CD4-positive, alpha-beta T cell treated with Interferon alpha-2 for 1 hour (primary cell): Measurements from ENCODE around the gene RPS10.
A peak's percentile ranks its signal among the peaks of the same experiment; 100 is the strongest.
"Not testable (repeated sequence)": the region's sequence is repeated elsewhere in the genome, so short reads cannot be mapped to it uniquely, and the experiment has no call there.

Experiments
- DNase-seq, 2 donors: peaks; one replicate each; pipeline ENCODE4 v3.0.0-alpha.2; 2020 to 2022

RPS10 gene

DNA sequence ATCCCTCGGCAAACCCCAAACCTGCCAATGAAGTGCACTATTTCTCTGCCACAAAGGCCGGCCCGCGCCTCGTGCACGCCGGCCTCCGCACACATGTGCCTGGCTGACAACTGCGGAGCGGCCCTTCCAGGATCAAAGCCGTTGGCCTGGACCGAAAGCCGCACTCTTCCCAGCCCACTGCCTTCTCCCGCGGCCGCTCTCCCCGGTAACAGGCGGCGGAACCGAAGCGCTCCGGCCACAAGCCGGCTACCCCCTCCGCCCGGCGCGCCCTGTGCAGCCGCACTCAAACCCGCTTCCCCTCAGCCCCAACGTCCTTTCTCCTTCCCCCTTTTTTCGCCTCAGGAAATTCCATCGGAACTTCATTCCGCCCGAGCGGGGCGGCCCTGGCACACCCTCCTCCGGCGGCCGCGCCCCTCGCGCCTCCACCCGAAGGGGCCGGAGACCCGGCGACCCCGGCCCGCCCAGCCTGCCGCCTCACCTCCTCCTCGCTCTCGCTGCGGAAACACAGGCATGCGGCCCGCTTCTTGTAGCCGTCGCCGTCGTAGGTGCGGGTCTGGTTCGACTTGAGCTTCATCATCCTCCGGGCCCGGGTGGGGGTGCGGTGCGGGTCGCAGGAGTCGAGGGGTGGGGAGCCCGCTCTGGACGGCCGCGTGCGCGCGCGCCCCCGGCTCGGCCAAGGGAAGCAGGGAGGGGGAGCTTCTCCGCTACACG, 33.9 kb downstream of the RPS10 start:
- peak; percentile 14 to 43 for DNase-seq

DNA sequence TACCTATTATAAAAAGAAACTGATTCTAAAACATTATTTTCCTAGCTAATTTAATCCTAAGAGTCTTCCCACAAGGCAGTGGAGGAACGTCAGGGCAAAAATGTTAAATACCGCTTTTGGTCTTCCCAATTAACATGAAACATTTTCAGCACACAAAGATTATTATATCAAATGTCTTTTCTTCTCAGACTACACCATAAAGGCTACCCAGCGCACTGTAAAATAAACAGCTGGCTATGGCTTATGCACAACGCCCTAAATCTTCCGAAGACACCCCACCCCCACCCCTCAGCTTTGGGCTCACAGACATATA, 34.4 kb downstream of the RPS10 start:
- DNase-seq = no peak

DNA sequence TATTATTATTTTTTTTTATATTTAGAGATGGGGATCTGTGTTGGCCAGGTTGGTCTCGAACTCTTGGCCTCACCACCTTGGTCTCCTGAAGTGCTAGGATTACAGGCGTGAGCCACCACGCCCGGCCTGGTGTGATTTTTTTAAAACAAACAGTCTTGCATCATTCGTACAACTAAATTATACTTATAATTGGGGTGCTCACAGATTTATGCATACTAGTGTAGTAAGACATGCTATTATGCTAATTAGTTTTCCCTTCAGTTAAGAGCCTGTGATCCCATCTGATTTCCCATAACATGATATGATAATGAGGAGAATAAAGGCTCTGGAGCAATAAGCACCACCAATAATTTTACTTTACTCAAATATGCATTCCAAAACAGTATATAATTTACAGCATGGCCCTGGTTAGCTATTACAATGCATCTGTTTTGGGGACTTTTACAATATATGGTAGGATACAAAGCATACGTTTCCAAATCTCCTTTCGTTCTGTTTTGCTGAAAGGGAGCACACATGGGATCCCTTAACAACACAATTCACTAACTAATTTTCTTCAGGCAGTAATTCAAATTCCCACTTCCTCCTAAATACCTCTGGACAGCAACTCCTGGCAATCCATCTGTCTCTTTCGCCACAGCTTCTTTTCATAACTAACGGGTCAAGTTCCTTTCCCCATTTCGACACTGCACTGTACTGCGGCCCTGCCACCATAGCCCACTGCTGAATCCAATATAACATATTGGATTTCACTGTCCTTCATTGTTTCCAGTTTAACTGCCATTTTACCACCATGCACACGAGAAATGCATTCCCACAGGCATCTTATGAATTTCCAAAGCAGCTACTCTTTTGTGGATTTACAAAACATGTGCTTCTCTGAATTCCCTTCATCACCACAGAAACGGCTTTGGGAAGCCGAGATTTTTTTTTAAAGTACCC, 35.1 kb downstream of the RPS10 start:
- peak in 1 of 2 donors; percentile 2 for DNase-seq

DNA sequence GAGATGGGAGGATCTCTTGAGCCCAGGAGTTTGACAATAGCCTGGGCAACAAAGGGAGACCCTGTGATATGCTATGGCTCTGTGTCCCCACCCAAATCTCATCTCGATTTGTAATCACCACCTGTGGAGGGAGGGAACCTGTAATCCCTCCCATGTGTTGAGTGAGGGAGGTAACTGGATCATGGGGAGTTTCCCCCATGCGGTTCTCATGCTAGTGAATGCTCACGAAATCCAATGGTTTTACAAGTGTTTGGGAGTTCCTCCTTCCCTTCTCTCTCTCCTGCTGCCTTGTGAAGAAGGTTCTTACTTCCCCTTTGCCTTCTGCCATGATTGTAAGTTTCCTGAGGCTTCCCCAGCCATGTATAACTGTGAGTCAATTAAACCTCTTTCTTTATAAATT, 36.8 kb downstream of the RPS10 start:
- DNase-seq = no peak

DNA sequence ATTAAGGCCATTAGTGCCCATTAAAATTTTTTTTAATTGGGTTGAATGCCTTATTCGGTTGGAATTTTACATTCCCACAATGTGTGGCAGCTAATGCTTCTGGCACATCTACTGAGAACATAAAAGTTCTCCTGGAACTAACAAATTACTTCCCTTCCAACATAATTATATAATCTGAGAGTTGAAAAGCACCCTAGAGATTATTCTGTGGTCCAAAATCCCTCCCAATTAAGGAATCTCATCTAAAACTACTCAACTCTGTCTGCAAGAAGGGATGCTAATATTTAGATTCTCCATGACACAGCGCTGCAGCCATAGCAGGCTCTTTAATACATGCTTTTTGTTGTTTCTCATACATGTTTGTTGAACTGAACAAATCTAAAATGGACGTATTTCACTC, 37.4 kb downstream of the RPS10 start:
- DNase-seq = no peak

GRCh38 chr6:34386316-34387137, 39.3 kb downstream of the RPS10 start:
- no peak for DNase-seq

GRCh38 chr6:34385793-34386195, 40.1 kb downstream of the RPS10 start:
- DNase-seq = no peak

DNA sequence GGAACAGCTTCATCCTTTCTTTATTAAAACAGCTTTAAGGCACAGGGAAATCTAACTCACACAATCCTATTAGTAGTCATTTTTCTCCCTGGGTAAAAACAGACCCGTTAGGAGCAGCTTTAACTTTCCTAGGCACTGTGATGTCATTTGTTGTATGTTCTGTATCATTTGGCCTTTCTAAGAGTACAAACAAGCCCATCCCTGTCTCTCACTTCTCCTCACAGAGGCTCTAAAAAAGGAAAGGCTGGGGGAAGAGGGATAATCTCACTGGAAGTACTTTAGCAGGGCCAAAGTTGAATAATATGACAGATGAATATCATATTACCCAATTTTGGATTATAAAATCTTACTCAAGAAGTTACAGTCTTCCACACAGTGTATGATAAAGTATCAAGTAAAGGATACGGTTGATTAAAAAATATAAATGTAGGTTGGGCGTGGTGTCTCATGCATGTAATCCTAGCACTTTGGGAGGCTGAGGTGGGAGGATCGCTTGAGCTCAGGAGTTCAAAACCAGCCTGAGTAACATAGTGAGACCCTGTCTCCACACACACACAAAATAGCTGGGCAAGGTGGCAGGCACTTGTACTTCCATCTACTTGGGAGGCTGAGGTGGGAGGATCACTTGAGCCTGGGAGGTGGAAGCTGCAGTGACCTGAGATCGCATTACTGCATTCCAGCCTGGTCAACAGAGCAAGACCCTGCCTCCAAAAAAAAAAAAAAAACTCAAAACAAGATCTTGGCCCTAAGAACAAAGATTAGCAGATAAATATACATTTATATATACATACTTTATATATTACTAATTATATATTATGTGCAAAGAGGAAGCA, 41.3 kb downstream of the RPS10 start:
- DNase-seq = no peak

- no peak for DNase-seq
These were observed 42.1 kb downstream of the RPS10 start for GRCh38 chr6:34383656-34384320.

GRCh38 chr6:34383161-34383631, 42.7 kb downstream of the RPS10 start:
- no peak for DNase-seq

GRCh38 chr6:34381081-34381480, 44.8 kb downstream of the RPS10 start:
- DNase-seq = no peak

GRCh38 chr6:34378470-34378869, 47.4 kb downstream of the RPS10 start:
- DNase-seq = no peak

DNA sequence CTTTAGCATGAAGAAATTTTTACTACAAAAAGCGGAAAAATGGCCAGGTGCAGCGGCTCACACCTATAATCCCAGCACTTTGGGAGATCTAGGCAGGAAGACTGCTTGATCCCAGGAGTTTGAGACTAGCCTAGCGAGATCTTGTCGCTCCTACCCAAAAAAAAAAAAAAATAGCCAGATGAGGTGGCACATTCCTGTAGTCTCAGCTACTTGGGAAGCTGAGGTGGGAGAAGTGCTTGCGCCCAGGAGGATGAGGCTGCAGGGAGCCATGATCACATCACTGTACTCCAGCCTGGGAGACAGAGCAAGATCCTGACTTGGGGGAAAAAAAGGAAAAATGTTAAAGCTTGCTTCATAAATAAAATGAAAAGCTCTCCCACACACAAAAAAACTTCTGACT, 47.9 kb downstream of the RPS10 start:
- no peak for DNase-seq

DNA sequence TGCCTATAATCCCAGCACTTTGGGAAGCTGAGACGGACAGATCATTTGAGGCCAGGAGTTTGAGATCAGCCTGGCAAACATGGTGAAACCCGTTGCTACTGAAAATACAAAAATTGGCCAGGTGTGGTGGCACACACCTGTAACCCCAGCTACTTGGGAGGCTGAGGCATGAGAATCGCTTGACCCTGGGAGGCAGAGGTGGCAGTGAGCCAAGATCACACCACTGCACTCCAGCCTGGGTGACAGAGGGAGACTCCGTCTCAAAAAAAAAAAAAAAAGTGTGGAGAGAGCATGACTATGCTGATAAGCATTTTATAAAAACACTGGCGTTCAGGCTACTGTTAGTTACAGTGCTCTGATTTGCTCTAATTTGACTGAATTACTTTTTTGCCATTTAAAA, 48.3 kb downstream of the RPS10 start:
- not testable (repeated sequence) for DNase-seq

- DNase-seq = no peak
These were observed 50.0 kb downstream of the RPS10 start for GRCh38 chr6:34375833-34376232.

DNA sequence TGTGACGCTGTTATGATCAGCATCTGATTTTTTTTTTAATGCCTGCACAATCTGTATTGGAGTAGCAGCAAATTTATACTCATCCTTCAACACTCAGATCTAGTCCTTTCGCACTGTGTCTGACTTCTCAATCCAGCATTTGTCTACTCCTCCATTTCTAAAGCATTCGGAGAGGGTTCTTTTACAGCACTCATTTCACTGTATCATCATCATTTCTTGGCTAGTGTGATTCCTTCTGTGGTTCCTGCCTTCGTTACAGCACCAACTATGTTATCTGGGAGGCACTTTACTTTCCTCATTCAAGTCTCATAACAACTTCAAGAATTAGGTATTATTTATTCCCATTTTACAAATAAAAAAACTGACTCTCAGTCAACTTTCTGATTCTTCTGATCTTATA, 51.4 kb downstream of the RPS10 start:
- DNase-seq = no peak

DNA sequence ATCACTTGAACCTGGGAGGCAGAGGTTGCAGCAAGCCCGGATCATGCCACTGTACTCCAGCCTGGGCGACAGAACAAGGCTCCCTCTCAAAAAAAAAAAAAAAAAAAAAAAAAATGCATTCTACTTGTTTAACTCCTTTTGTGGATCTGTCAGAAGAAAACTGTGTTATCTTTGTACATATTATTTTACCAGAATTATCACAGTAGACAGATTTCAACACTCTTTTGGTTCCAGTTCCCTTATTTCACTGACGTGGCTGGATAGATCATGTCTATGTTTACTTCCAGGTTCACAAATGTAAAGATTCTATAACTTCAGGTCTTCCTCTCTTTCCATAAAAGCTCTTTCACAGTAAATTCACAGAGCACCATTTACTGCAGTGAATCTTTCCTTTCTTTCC, 51.8 kb downstream of the RPS10 start:
- DNase-seq = no peak

DNA sequence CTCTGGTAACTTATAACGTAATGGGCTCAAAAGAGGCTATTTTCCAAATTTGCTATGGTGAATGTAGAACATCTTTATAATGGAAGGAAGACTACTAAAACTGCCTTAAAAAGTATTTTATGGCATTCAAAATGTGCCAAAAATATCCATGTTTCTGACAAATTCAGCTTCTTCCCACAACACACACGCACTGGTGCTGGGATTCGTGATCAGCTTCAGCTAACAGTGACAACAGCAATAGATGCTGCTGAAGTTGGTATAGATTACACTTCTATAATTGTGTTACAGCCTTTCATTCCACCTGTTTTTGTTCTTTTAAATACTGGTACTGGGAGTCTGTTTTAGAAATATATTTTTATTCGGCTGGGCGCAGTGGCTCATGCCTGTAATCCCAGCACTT, 52.4 kb downstream of the RPS10 start:
- DNase-seq = no peak

- not testable (repeated sequence) for DNase-seq
These were observed 54.0 kb downstream of the RPS10 start for GRCh38 chr6:34371865-34372264.

DNA sequence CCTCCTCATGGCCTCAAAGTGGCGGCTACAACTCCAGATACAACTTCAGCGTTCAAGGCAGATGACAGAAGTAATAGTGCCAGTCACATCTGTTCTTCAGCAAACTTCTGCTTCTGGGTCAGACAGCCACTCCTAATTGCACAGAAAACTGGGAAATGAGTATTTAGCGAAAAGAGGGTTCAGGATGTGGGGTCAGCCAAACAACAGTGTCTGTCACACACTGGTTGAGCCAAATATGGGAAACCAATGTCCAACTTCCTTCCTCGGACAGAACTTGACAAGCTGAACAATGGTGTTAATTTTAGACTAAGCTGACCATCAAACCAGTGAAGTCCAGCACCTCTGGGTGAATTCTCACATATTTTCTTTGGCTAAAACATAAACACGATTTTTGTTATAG, 55.5 kb downstream of the RPS10 start:
- DNase-seq = no peak

GRCh38 chr6:34369385-34369784, 56.5 kb downstream of the RPS10 start:
- no peak for DNase-seq
